GM18499 (cell line): ENCODE results near the gene CLEC9A.
"Not testable (repeated sequence)": the region's sequence is repeated elsewhere in the genome, so short reads cannot be mapped to it uniquely, and the experiment has no call there.

Experiments
- ATAC-seq: cut with Tn5 transposase; IDR thresholded peaks from one replicate; pipeline ENCODE4 v1.9.1; 2021; ENCODE audit warnings: moderate number of reproducible peaks; ENCODE audit not compliant: insufficient read depth, unreplicated experiment

CLEC9A gene

DNA sequence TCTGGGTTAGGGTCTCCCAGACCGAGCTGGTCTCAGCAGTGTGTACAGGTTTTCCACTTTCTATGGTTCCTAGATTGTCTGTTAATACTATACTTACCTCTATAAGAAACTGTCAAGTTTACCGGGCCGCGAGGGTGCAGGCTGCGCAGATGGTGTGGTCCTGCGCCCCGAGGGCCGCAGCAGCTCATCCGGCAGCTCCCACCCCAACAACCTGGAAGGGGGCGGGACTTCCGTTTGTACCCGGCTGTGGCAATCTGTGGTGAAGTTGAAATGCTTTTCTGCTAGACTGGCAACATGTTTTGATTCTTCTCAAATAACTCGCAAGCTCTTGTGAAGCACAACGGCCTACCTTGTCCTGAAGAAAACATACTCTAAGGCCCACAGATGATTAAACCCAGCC is at the start of gene CLEC9A:
CLEC9A (plus strand) TSS at position 237 of the 400 bp plus-strand sequence. CDS start 22,006 bp downstream, outside the sequence.
- no peak for ATAC-seq

GRCh38 chr12:9991876-9992275 is 38.6 kb upstream of the CLEC9A start:
- no peak for ATAC-seq

DNA sequence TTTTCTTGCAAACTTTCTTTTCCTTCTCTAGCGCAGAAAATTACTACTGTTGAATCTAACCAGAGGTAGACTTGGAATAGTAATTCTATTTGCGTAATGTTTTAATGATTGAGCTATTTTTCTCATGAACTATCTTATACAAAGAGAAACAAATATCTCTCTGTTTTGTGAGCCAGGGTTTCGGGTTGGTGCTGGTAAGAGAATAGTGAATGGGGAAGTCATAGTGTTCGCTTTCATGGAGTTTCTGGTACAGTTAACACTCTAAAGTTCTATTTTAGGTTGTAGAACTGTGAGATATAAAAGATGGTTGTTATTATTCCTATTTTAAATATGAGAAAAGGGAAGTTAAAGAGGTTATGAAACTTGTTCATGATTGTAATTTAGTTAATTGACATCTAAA is 38.2 kb upstream of the CLEC9A start:
- ATAC-seq, result no peak

DNA sequence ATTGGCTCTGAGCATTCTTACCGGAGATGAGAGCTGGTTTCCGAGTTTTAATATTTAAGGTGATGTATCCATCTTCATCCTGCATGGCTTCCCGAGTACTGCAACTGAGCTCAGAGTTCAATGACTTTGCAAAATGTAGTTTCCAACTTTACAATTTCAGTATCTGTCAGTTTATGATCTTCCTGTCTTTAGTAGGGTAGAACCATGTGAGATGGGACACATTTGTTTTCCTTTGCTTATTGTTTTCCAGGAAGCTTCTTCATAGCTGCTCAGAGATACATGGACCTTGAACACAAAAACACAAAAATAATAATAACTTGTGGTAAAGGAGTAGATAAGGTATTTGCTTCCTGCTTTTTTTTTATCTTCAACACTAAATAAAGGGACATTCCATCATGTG is 31.5 kb upstream of the CLEC9A start, which contains the start of gene CLEC1B:
CLEC1B (minus strand) TSS at position 106 of the 400 bp plus-strand sequence; CDS start at position 85, 21 bp downstream.
- no peak for ATAC-seq

DNA sequence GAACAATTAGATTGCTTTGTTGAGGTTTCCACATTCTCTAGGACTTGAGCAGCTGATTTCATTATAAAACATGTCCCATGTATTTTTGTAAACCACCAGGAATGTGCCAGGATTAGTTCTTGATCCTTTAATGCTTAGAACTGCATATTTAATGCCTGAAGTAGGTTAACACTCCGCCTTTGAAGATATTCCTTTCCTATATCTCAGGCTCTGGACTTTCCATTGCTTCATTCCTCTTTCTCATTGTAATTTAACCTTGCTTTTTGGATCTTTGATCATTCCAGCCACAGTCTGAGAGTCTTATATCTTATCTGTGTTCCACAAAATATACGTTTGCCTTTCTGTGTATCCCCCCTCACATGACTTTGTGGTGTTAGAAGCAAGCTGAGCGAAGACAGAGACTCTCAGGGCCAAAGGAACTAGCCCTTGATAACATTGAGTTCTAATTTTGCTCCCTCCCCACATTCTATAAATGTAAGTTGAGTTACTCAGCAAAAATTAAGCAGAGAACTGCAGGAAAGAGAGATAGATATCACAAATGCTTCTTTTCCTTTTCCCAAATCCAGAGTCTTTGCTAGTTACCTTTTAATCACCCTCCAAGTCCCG is 29.2 kb upstream of the CLEC9A start:
- no peak for ATAC-seq

- ATAC-seq, result no peak
Observed at GRCh38 chr12:10012630-10013330, 17.7 kb upstream of the CLEC9A start.

DNA sequence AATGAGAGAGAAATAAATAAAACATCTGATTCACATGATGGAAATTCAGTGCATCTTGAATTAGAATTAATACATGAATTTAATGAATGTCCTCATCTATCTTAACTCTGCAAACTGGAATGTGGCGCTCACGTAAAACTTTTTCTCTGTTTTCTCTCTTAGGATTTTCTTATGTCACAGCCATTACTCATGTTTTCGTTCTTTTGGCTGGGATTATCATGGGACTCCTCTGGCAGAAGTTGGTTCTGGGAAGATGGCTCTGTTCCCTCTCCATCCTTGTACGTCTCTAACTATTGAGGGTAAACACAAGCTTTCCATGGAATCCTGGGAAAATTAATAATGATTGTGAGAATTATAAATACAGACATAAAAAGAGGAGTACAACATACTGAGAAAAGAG is 15.0 kb upstream of the CLEC9A start:
- no peak for ATAC-seq

- ATAC-seq, result no peak
Observed at GRCh38 chr12:10016881-10017280, 13.6 kb upstream of the CLEC9A start.

- no peak for ATAC-seq
Observed at GRCh38 chr12:10018386-10018785, 12.1 kb upstream of the CLEC9A start.

DNA sequence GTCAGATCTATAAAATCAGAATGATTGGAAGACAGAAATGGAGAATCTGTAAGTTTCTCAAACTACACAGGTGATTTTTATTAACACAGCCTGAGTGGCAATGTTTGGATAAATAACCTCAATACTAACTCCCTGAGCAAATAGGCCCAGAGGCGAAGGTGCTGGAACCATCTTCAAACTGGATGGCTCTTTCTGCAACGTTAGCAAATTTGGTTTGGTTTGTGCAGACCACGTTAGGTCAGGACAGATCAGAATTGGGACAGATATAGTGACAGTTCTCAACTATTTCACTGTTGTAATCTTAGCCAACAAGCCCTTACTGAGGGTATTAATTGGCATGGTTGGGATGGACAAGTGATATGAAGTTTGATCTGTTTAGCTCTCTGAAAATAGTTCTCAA is 9.1 kb upstream of the CLEC9A start:
- ATAC-seq, result no peak

DNA sequence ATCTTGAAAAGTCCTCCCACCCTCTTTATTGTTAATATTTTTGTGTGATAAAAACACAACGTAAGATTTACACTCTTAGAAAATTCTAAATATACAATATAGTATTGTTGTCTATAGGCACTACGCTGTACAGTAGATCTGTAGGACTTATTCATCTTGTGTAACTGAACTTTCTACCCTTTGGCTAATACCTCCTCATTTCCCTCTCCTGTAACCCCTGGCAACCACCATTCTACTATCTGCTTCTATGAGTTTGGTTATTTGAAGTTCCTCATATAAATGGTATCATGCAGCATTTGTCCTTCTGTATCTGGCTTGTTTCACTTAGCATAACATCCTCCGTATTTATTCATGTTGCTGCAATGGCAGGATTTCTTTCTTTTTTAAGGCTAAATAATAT is 5.2 kb upstream of the CLEC9A start:
- no peak for ATAC-seq

- not testable (repeated sequence) for ATAC-seq
Observed at GRCh38 chr12:10026666-10027065, 3.8 kb upstream of the CLEC9A start.

GRCh38 chr12:10027311-10027710 is 3.2 kb upstream of the CLEC9A start:
- no peak for ATAC-seq

GRCh38 chr12:10027721-10028120 is 2.8 kb upstream of the CLEC9A start:
- ATAC-seq, result no peak

DNA sequence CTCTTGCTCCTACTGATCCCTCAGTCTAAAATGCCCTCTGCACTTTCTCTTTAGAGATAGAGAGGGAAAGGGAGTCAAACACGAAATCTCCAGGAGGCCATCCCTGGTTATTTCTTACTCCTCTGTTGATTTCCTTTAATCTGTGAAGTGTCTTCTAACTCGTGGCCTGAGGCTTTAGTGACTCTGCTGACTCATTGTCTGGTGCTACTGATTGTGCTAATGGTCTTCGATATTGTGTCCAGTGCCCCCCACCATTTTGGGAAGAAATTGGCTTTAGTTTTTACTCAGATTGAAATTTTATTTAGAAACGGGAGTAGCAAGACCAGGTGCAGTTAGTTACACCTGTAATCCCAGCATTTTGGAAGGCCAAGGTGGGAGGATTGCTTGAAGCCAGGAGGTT is 839 bp downstream of the CLEC9A start:
- no peak for ATAC-seq

- no peak for ATAC-seq
Observed at GRCh38 chr12:10031771-10032175, 1.3 kb downstream of the CLEC9A start.

DNA sequence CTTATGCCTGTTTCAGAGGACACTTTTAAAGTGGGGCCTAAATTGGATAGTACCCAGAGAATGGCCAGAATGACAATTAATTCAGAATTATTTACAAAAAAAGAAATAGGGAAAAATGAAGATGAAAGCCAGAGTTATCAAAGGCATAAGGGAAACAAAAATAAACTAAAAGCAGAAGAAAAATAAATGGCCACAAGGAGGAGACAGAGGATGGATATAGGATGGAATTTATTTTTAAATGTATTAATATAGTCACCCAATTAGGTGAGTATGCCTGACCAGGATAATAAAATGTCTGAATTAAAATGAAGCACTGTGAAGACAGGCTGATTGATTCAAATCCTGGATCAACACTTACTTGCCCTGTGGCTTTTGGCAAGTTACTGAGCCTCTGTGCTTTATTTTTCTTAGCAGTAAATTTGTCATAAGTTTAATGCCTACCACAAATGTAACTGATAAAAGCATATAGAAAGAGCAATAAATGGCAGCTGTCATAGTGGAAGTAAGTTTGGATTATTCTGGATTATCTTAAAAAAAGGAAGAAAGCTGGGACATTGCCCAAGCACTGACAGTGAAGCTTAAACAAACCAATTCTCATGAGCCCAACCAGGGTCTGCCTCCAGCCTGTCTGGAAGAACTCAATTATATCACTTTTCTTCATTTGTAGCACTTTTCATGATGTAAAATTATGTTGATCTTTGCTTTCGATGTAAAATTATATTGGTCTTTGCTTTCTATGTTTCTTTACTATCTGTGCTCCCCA is 3.5 kb downstream of the CLEC9A start:
- no peak for ATAC-seq

DNA sequence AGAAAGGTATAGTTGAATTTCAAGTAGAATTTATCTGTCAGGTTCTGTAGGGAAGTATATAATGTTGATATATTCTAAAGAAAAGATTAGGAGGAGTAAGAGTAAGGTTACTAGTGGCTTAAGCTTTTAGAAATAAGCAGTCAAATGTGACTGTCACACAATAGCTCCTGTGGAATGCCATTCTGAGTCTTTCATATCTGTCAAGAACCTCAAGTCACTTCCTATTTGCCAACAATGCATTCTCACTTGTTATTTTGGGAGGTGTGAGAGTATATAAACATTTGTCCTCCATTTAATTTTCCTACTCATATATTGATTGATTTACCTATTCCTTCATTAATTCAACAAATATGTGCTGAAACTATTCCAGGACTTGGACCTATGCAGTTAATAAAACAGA is 11.7 kb downstream of the CLEC9A start:
- ATAC-seq, result no peak

DNA sequence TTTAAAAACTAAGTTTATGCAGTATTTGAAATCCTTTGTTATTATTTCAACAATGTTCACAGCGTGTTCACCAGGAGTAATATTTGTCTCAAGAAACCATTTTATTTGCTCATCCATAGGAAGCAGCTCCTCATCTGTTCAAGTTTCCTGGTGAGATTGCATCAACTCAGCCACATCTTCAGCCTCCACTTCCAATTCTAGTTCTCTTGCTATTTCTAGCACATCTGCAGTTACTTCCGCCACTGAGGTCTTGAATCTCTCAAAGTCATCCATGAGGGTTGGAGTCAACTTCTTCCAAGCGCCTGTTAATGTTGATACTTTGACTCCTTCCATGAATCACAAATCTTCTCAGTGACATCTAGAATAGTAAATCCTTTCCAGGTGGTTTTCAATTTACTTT is 18.0 kb downstream of the CLEC9A start:
- no peak for ATAC-seq

- ATAC-seq, result no peak
Observed at GRCh38 chr12:10052193-10052913, 21.9 kb downstream of the CLEC9A start.

DNA sequence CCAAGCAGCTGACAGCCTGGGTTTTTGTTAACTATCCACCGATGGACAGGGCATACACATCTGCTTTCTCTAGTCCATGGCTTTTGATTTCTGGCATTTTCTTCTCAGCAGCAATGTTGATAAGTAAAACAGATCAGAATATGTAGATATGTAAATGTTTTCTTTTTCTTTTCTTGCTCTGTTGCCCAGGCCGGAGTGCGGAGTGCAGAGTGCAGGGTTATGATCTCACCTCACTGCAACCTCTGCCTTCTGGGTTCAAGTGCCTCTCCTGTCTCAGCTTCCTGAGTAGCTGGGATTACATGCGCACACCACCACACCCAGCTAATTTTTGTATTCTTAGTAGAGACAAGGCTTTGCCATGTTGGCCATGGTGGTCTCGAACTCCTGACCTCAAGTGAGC is 27.9 kb downstream of the CLEC9A start:
- no peak for ATAC-seq
